HCT116 (cell line): ENCODE data around the gene CUX1. TPM values are rescaled to one million over a fixed set of nuclear protein-coding genes. Genes with fewer than 3 reads are reported as not detected.

Source experiments
- ATAC-seq: fragments of 200-7000 bp; cut with Tn5 transposase; 2 replicates; pipeline ENCODE4 v1.9.1; 2020; ENCODE audit warnings: mild to moderate bottlenecking, moderate library complexity
- BruUV-seq: library from RNA; stranded (reverse); fragments of 400-500 nt; replicated peaks from 2 replicates; lab custom pipeline; 2021; lab: Mats Ljungman, UMichigan
- CTCF ChIA-PET: fragments of 300-600 bp; sonication (Branson Sonifier 250); formaldehyde crosslinking; loops from one replicate; lab custom pipeline; 2021; ENCODE audit warnings: antibody characterized with exemption; lab: Charles Lee
- POLR2A ChIA-PET: fragments of 300-600, 350-600 bp; sonication (Branson Sonifier 250); formaldehyde crosslinking; loops from one replicate; lab custom pipeline; 2021; ENCODE audit warnings: antibody characterized with exemption; lab: Charles Lee
- RAD21 ChIA-PET, 2 experiments: fragments of 300-600 bp; sonication (Branson Sonifier 250); formaldehyde crosslinking; loops; one replicate each; lab custom pipeline; 2023; ENCODE audit warnings: low total read pairs in 2 of 2; ENCODE audit not compliant: uncharacterized antibody in 2 of 2, unreplicated experiment in 2 of 2, low non-redundant PET in 1 of 2; lab: Charles Lee
- DNase-seq: peaks from one replicate; pipeline ENCODE4 v3.0.0-alpha.2; 2010; ENCODE audit warnings: low read depth, low spot score
- H2AFZ ChIP-seq: fragments of 200-600 bp; shearing (Covaris generic), sonication (generic); 2 replicates; pipeline ENCODE4 v1.6.1; 2017; ENCODE audit warnings: low read depth, mixed run types, mixed read lengths, antibody characterized with exemption, low read length; ENCODE audit not compliant: poor library complexity, severe bottlenecking
- H3K27ac ChIP-seq: 2 replicates; pipeline ENCODE4 v1.5.1; 2012; ENCODE audit warnings: low read depth, low read length
- H3K27me3 ChIP-seq: fragments of 200-600 bp; sonication (generic); 2 replicates; pipeline ENCODE4 v1.6.1; 2016; ENCODE audit warnings: mixed run types, low read length, mixed read lengths; ENCODE audit not compliant: insufficient read depth
- H3K36me3 ChIP-seq, 2 experiments: fragments of 200-500 bp in 1 of 2; fragments of 200-600 bp in 1 of 2; sonication (Bioruptor generic) in 1 of 2; sonication (generic) in 1 of 2; 2 replicates each; pipeline versions ENCODE4 v1.5.1 to v1.6.1; 2014 to 2016; ENCODE audit warnings: low read length in 2 of 2, inconsistent platforms in 1 of 2, mixed read lengths in 1 of 2, mixed run types in 1 of 2; ENCODE audit not compliant: insufficient read depth in 2 of 2, control insufficient read depth in 1 of 2
- H3K4me1 ChIP-seq, 2 experiments: fragments of 200-600 bp in 1 of 2; sonication (generic) in 1 of 2; 2 replicates each; pipeline versions ENCODE4 v1.5.1 to v1.6.1; 2012 to 2017; ENCODE audit warnings: low read length in 2 of 2, inconsistent platforms in 1 of 2, mild to moderate bottlenecking in 1 of 2, mixed read lengths in 1 of 2, mixed run types in 1 of 2, moderate library complexity in 1 of 2; ENCODE audit not compliant: insufficient read depth in 2 of 2, control insufficient read depth in 1 of 2
- H3K4me2 ChIP-seq: fragments of 200-600 bp; sonication (generic); 2 replicates; pipeline ENCODE4 v1.6.1; 2017; ENCODE audit warnings: mixed run types, low read length, mixed read lengths
- H3K4me3 ChIP-seq, 2 experiments: fragments of 200-600 bp in 1 of 2; sonication (generic) in 1 of 2; replicated peaks in 1 of 2; 2 replicates each; pipeline ENCODE4 v1.5.1; 2011 to 2016; ENCODE audit warnings: low read length in 2 of 2, control low read depth in 1 of 2, low read depth in 1 of 2, mild to moderate bottlenecking in 1 of 2, mixed read lengths in 1 of 2, mixed run types in 1 of 2
- H3K79me2 ChIP-seq: fragments of 200-600 bp; sonication (generic); 2 replicates; pipeline ENCODE4 v1.6.1; 2017; ENCODE audit warnings: mild to moderate bottlenecking, mixed run types, low read length, moderate library complexity, mixed read lengths; ENCODE audit not compliant: insufficient read depth
- H3K9ac ChIP-seq: fragments of 200-600 bp; sonication (generic); 2 replicates; pipeline ENCODE4 v1.6.1; 2016; ENCODE audit warnings: low read length, mixed read lengths
- H3K9me2 ChIP-seq: fragments of 200-600 bp; sonication (generic), shearing (Covaris generic); 2 replicates; pipeline ENCODE4 v1.6.1; 2017; ENCODE audit warnings: mixed run types, mild to moderate bottlenecking, moderate library complexity; ENCODE audit not compliant: insufficient read depth
- H3K9me3 ChIP-seq, 2 experiments: fragments of 200-500 bp in 1 of 2; fragments of 200-600 bp in 1 of 2; sonication (Bioruptor generic) in 1 of 2; sonication (generic) in 1 of 2; 2 replicates each; pipeline ENCODE4 v1.6.1; 2014 to 2017; ENCODE audit warnings: low read length in 2 of 2, mixed read lengths in 2 of 2, inconsistent platforms in 1 of 2, low read depth in 1 of 2, mild to moderate bottlenecking in 1 of 2, mixed run types in 1 of 2, moderate library complexity in 1 of 2; ENCODE audit not compliant: control insufficient read depth in 1 of 2, insufficient read depth in 1 of 2
- H4K20me1 ChIP-seq: fragments of 200-600 bp; sonication (generic), shearing (Covaris generic); 2 replicates; pipeline ENCODE4 v1.6.1; 2017; ENCODE audit warnings: mixed run types, mild to moderate bottlenecking, moderate library complexity; ENCODE audit not compliant: insufficient read depth
- CBX3 ChIP-seq: IDR thresholded peaks from 2 replicates; pipeline ENCODE4 v1.6.1; 2012; ENCODE audit warnings: low read depth
- EZH2 ChIP-seq: fragments of 200-600 bp; sonication (generic); IDR thresholded peaks from 2 replicates; pipeline ENCODE4 v1.6.1; 2017; ENCODE audit warnings: antibody characterized with exemption, mixed run types
- EZH2phosphoT487 ChIP-seq: fragments of 200-600 bp; IDR thresholded peaks from 2 replicates; pipeline ENCODE4 v1.6.1; 2018; ENCODE audit warnings: antibody characterized with exemption, borderline replicate concordance
- POLR2AphosphoS5 ChIP-seq: IDR thresholded peaks from 2 replicates; pipeline ENCODE4 v1.6.1; 2011; ENCODE audit warnings: mild to moderate bottlenecking, low read depth, low read length, moderate library complexity
- SRF ChIP-seq: IDR thresholded peaks from 2 replicates; pipeline ENCODE4 v1.6.1; 2012; ENCODE audit warnings: low read depth
- ZNF274 ChIP-seq: fragments of 200-500 bp; sonication (Bioruptor generic); IDR thresholded peaks from 2 replicates; pipeline ENCODE4 v1.6.1; 2014; ENCODE audit warnings: mild to moderate bottlenecking, low read depth, low read length, inconsistent platforms
- intact Hi-C: fragments of 100-400 bp; cut with micrococcal nuclease; formaldehyde crosslinking; loops from 2 replicates; pipeline ENCODE4 v1.10.0; 2022
- total RNA-seq: library from RNA; stranded (reverse); gene quantifications from one replicate; pipeline ENCODE4 v1.2.1, GENCODE V29; 2021; ENCODE audit not compliant: unreplicated experiment
- TF ChIP-seq, protein P1 (sequence below): IDR thresholded peaks from 2 replicates; pipeline ENCODE4 v1.6.1; 2012
- TF ChIP-seq, protein P2 (sequence below): IDR thresholded peaks from 2 replicates; pipeline ENCODE4 v1.6.1; 2011; ENCODE audit warnings: mild to moderate bottlenecking, low read length, moderate library complexity; ENCODE audit not compliant: insufficient replicate concordance; ENCODE audit errors: extremely low read depth

Gene CUX1
- total RNA-seq, 1 experiment from 2014 or later: 68.9 TPM

DNA sequence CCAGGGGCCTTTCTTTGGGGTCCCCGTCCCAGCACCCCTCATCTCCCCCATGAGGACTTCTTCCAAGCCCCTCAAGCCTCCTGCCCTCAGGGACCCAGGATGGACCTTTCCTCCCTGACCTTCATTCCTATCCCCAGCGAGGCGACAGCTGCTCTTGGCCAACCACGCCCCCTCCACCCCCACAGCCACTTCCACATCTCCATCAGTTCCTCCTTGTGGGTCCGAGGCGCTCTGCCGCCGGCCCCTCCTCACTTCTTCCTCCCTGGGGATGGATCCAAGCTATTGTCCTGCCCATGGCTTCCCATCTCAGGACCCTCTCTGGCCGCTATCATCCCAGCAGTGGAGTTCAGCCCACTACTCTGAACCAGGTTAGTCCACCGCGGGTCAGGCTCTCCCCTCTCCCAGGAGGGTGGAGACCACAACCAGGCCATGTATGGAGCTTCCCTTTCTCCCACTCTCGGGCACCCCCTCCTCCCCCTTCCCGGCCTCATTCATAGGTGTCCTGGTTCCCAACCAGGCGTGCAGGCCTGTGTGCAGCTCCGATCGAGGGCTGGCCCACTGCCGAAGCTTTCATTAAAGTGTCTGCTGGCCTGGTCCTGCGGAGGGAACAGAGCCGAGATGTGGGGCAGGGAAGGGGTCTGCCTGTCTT lies 467.6 kb downstream of the CUX1 start:
- Histone ChIP-seq H3K36me3 (no peaks in the 10 kb centered on the region), H3K27me3 (no peaks in the 10 kb centered on the region)
- no peak for DNase-seq
- TF ChIP-seq, protein P1, sequence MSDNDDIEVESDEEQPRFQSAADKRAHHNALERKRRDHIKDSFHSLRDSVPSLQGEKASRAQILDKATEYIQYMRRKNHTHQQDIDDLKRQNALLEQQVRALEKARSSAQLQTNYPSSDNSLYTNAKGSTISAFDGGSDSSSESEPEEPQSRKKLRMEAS: no peak
- TF ChIP-seq EZH2phosphoT487 (no peak), CBX3 (no peak), POLR2AphosphoS5 (no peak), SRF (no peak), ZNF274 (no peak), EZH2 (no peak)
- TF ChIP-seq, protein P2, sequence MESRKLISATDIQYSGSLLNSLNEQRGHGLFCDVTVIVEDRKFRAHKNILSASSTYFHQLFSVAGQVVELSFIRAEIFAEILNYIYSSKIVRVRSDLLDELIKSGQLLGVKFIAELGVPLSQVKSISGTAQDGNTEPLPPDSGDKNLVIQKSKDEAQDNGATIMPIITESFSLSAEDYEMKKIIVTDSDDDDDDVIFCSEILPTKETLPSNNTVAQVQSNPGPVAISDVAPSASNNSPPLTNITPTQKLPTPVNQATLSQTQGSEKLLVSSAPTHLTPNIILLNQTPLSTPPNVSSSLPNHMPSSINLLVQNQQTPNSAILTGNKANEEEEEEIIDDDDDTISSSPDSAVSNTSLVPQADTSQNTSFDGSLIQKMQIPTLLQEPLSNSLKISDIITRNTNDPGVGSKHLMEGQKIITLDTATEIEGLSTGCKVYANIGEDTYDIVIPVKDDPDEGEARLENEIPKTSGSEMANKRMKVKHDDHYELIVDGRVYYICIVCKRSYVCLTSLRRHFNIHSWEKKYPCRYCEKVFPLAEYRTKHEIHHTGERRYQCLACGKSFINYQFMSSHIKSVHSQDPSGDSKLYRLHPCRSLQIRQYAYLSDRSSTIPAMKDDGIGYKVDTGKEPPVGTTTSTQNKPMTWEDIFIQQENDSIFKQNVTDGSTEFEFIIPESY: no peak
- TF ChIP-seq, all 23 proteins: peak for 0
- POLR2A ChIA-PET: no interaction called here
- ATAC-seq: no peak
- peaks cover 6% of the 10 kb centered on the region; the same call in 1 of the 2 replicates for H3K79me2 ChIP-seq
- peaks cover 15 to 23% of the 10 kb centered on the region in 2 experiments for H3K4me1 ChIP-seq
- H3K9me3 ChIP-seq: no peaks in the 10 kb centered on the region
- no peak overlapping the region for H2AFZ ChIP-seq
- CTCF ChIA-PET: no interaction called here
- H3K9me2 ChIP-seq: no peaks in the 10 kb centered on the region
- no peaks in the 10 kb centered on the region for H4K20me1 ChIP-seq
- no peak overlapping the region for H3K4me2 ChIP-seq
- no peak overlapping the region for H3K9ac ChIP-seq
- intact Hi-C loops: no loop called here
- RAD21 ChIA-PET: no interaction called here
- H3K27ac ChIP-seq: no peak overlapping the region
- no TSS peak for BruUV-seq
- no peak overlapping the region for H3K4me3 ChIP-seq
